HG03175 (cell line): ENCODE measurements around the gene SSU72.
"Not testable (repeated sequence)": the region's sequence is repeated elsewhere in the genome, so short reads cannot be mapped to it uniquely, and the experiment has no call there.

Experiments
- ATAC-seq: cut with Tn5 transposase; IDR thresholded peaks from one replicate; pipeline ENCODE4 v1.9.1; 2021; ENCODE audit warnings: mild to moderate bottlenecking, moderate library complexity; ENCODE audit not compliant: unreplicated experiment

SSU72 gene

GRCh38 chr1:1543706-1544099, 31.0 kb downstream of the SSU72 start:
- ATAC-seq = no peak

GRCh38 chr1:1542766-1543705, 31.6 kb downstream of the SSU72 start:
- no peak for ATAC-seq

- ATAC-seq = no peak
Observed at GRCh38 chr1:1541956-1542765, 32.5 kb downstream of the SSU72 start.

GRCh38 chr1:1540818-1541628, 33.6 kb downstream of the SSU72 start:
- ATAC-seq = no peak

- ATAC-seq = no peak
Observed at GRCh38 chr1:1540090-1540817, 34.4 kb downstream of the SSU72 start, which contains the start of gene TMEM240. TMEM240 (minus strand) TSS chr1:1540624; CDS start chr1:1540346, 278 bp downstream.

- ATAC-seq = no peak
Observed at GRCh38 chr1:1539310-1540089, 35.2 kb downstream of the SSU72 start.

- no peak for ATAC-seq
Observed at GRCh38 chr1:1538989-1539309, 35.7 kb downstream of the SSU72 start.

- no peak for ATAC-seq
Observed at GRCh38 chr1:1538334-1538733, 36.3 kb downstream of the SSU72 start.

- ATAC-seq = no peak
Observed at GRCh38 chr1:1537626-1538250, 36.9 kb downstream of the SSU72 start.

GRCh38 chr1:1536938-1537546, 37.6 kb downstream of the SSU72 start:
- no peak for ATAC-seq

GRCh38 chr1:1536019-1536937, 38.4 kb downstream of the SSU72 start:
- no peak for ATAC-seq

- ATAC-seq = no peak
Observed at GRCh38 chr1:1535201-1536018, 39.3 kb downstream of the SSU72 start.

GRCh38 chr1:1534401-1535154, 40.1 kb downstream of the SSU72 start:
- no peak for ATAC-seq

- not testable (repeated sequence) for ATAC-seq
Observed at GRCh38 chr1:1533894-1534291, 40.8 kb downstream of the SSU72 start.

GRCh38 chr1:1533176-1533893, 41.3 kb downstream of the SSU72 start:
- ATAC-seq = not testable (repeated sequence)
